ENCODE data around the gene WDR46. TPM values are rescaled to one million over a fixed set of nuclear protein-coding genes. Genes with fewer than 3 reads are reported as not detected.
A peak's percentile ranks its signal among the peaks of the same experiment; 100 is the strongest.

Gene WDR46, protein sequence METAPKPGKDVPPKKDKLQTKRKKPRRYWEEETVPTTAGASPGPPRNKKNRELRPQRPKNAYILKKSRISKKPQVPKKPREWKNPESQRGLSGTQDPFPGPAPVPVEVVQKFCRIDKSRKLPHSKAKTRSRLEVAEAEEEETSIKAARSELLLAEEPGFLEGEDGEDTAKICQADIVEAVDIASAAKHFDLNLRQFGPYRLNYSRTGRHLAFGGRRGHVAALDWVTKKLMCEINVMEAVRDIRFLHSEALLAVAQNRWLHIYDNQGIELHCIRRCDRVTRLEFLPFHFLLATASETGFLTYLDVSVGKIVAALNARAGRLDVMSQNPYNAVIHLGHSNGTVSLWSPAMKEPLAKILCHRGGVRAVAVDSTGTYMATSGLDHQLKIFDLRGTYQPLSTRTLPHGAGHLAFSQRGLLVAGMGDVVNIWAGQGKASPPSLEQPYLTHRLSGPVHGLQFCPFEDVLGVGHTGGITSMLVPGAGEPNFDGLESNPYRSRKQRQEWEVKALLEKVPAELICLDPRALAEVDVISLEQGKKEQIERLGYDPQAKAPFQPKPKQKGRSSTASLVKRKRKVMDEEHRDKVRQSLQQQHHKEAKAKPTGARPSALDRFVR
- polyA plus RNA-seq (2014; cell fraction: cytosol; rRNA removed): 105 and 106 TPM in 2 replicates
- 200 and 246 TPM in 2 replicates for polyA plus RNA-seq (2014; cell fraction: nucleus; rRNA removed)

- DNase-seq (ENCODE audit: low spot score): peak; percentile 93
Observed at GRCh38 chr6:33288921-33289783, at the start of gene WDR46, which contains the start of gene PFDN6. Gene WDR46, minus strand, starts transcription at chr6:33289239. Its CDS starts 69 bp downstream, at chr6:33289170. Gene PFDN6, plus strand, starts transcription at chr6:33289601. Its CDS starts 256 bp downstream, at chr6:33289857.

- DNase-seq (ENCODE audit: low spot score): no peak
Observed at GRCh38 chr6:33336495-33336894, 47.5 kb upstream of the WDR46 start.

- no peak for DNase-seq (ENCODE audit: low spot score)
Observed at GRCh38 chr6:33335916-33336315, 46.9 kb upstream of the WDR46 start.

GRCh38 chr6:33333666-33334065 lies 44.6 kb upstream of the WDR46 start:
- DNase-seq (ENCODE audit: low spot score): no peak

DNA sequence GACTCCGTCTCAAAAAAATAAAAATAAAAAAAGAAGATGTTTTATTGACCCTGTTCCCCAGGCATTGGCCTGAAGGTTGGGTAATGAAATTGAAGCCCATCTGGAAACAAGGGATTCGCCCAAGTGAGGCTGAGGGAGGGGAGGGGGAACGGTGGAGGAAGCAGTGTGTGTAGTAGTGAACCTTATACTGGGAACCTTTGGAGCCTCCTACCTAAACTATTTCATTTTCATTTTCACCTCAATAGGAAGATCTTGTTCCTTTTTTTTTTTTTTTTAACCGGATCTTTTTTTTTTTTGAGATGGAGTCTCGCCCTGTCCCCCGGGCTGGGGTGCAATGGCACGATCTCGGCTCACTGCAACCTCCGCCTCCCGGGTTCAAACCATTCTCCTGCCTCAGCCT lies 41.7 kb upstream of the WDR46 start:
- DNase-seq (ENCODE audit: low spot score): no peak

- DNase-seq (ENCODE audit: low spot score): no peak
Observed at GRCh38 chr6:33329058-33329457, 40.0 kb upstream of the WDR46 start.

DNA sequence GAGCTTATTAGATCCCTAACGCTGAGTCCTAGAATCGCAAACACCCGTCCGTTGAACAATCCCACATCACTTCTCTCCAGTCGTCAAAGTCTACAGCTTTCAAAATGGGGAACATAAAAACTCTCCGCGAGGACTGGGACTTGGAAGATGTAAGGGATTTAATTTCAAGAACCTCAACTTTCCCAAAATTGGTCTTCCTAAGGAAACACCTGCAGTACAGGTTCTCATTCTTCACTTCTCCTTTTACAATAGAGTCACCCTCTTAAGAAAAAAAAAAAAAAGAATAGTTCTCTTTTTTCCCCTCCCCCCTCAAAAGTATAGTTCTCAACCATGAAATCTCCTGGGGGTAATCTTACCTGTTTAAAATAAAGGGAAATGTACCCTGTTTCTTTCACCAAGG lies 35.1 kb upstream of the WDR46 start:
- DNase-seq (ENCODE audit: low spot score): no peak

DNA sequence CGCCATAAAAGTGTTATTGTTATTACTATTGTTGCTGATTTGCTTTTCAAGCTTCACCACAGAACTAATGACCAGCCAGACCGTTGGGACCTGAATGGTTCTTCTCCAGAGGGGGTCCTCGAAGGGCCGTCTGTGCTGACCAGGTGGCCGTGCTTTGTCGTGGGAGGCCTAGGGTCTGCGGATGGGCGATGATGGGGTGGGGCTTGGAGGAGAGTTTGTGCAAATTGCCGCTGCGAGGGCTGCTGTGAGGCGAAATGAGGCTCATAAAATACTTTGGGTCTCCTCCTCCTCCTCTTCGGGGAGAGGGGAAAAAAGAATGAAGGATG lies 34.5 kb upstream of the WDR46 start:
- no peak for DNase-seq (ENCODE audit: low spot score)

DNA sequence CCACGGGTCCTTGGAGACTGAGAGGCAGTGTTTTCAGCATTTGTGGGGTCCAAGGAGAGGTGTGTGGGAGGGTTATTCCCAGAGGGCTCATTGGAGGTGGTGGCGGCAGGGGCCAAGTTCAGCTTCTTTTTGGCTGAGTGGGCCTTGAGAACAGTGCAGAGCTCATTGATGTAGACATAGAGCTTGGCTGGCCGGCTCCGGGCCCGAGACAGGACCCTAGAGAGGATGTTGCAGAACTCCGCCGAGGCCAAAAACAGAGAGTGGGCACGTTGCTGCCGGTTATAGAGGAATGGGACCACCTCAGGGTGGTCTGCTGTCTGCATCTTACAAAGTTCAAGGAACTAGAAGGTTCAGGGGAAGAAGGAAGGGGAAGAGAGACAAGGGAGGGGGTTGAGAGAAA lies 32.2 kb upstream of the WDR46 start:
- no peak for DNase-seq (ENCODE audit: low spot score)

DNA sequence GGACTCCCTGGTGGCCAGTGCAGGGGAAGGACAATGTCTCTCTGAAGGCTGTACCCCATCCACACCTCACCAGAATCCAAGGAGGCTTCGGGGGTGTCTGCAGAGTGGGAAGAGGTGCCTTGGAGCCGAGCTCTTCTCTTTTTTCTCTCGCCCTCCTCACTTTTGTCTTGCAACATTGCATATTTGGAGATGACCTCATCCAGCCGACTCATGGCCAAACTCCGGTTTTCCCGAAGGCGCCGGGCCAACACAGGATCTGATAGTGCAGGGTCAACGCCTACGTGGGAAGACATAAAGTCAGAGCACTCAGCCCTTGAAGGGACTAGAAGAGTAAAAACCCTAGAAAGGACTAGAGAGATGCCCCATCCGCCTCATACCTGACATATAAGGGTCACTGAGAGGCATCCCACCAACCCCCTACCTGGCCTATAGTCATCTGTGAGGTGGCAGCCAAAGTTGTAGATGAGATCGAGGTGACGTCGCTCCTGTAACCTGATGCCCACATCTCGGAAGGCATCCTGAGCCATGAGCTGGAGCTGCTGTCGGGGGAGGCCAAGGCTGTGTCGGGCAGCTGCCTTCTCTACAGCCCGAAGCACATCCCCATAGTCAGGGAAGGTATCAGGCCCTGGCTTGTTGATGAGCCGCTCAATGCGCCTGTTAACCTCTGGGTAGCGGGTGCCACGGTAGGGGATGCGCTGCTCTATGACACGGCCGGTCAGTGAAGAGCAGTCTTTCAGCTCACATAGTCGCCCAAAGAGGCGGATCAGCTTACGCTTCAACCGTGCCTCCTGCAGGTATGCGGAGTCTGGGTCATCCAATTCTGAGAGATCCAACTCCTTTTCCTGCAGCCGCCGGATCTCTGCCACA lies 31.5 kb upstream of the WDR46 start:
- no peak for DNase-seq (ENCODE audit: low spot score)

GRCh38 chr6:33319939-33320314 lies 30.9 kb upstream of the WDR46 start:
- DNase-seq (ENCODE audit: low spot score): no peak

- DNase-seq (ENCODE audit: low spot score): no peak
Observed at GRCh38 chr6:33318426-33319073, 29.5 kb upstream of the WDR46 start.

GRCh38 chr6:33317669-33318425 lies 28.8 kb upstream of the WDR46 start, which contains the start of gene ZBTB22:
Gene ZBTB22, minus strand, starts transcription at chr6:33317744. Its CDS starts 828 bp downstream, at chr6:33316916.
- peak; percentile 99 for DNase-seq (ENCODE audit: low spot score)

GRCh38 chr6:33317419-33317668 lies 28.3 kb upstream of the WDR46 start:
- no peak for DNase-seq (ENCODE audit: low spot score)

- DNase-seq (ENCODE audit: low spot score): no peak
Observed at GRCh38 chr6:33316603-33317418, 27.8 kb upstream of the WDR46 start.

GRCh38 chr6:33315793-33316602 lies 27.0 kb upstream of the WDR46 start:
- no peak for DNase-seq (ENCODE audit: low spot score)

GRCh38 chr6:33314943-33315792 lies 26.1 kb upstream of the WDR46 start:
- no peak for DNase-seq (ENCODE audit: low spot score)

Data from SK-N-DZ (cell line).